ENCODE data around the gene CEACAM20.
"Not testable (repeated sequence)": the region's sequence is repeated elsewhere in the genome, so short reads cannot be mapped to it uniquely, and the experiment has no call there.

The CEACAM20 gene

DNA sequence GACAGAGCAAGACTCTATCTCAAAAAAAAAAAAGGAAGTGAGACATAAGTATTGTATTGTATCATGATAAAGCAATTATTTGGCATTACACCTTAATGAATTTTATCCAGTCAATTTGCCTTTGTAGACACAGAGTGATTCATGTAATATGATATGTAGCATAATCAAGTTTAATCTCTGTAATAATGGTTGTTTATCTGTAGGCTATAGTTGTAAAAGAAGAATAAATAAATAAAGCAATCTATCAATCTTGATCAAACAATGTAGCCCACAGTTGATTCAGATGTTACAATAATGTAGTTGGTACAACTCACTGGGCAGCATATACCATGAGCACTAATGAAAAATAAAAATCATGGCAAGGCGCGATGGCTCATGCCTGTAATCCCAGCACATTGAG is 28.5 kb upstream of the CEACAM20 start:
- TF ChIP-seq, protein P1, sequence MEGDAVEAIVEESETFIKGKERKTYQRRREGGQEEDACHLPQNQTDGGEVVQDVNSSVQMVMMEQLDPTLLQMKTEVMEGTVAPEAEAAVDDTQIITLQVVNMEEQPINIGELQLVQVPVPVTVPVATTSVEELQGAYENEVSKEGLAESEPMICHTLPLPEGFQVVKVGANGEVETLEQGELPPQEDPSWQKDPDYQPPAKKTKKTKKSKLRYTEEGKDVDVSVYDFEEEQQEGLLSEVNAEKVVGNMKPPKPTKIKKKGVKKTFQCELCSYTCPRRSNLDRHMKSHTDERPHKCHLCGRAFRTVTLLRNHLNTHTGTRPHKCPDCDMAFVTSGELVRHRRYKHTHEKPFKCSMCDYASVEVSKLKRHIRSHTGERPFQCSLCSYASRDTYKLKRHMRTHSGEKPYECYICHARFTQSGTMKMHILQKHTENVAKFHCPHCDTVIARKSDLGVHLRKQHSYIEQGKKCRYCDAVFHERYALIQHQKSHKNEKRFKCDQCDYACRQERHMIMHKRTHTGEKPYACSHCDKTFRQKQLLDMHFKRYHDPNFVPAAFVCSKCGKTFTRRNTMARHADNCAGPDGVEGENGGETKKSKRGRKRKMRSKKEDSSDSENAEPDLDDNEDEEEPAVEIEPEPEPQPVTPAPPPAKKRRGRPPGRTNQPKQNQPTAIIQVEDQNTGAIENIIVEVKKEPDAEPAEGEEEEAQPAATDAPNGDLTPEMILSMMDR (IDR thresholded peaks at IDR 0.05; ENCODE audit: low read depth, low read length) = no peak

DNA sequence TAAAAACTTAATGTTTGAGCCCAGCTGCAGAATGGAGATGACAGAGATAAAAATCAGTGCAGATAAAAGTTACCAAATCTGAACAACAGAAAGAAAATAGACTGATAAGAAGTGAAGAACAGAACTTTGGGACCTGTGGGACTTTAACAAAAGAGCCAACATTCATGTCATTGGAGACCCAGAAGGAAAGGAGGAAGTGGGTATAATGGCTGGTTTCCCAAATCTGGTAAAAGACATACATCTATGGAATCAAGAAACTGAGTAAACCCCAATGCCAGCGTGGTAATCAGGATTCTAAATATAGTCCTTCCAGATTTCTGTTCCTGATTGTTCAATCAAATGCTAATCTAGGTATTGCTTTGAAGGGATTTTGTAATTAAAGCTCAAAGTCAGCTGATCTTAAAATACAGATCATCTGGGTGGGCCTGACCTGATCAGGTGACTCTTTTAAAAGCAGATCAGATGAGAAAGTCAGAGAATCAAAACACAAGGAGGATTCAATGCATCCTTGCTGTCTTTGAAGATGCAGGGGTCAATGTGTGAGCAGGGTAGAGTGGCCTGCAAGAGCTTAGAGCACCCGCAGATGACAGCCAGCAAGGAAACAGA is 25.3 kb upstream of the CEACAM20 start:
- TF ChIP-seq, protein P1 (IDR thresholded peaks at IDR 0.05; ENCODE audit: low read depth, low read length) = no peak
- H3K4me3 ChIP-seq (ENCODE audit: low read depth, low read length) = no peak overlapping the region

More for the DNA sequence above, 28.5 kb upstream of the CEACAM20 start:
- no peak overlapping the region for H3K4me3 ChIP-seq (ENCODE audit: low read depth, low read length)

DNA sequence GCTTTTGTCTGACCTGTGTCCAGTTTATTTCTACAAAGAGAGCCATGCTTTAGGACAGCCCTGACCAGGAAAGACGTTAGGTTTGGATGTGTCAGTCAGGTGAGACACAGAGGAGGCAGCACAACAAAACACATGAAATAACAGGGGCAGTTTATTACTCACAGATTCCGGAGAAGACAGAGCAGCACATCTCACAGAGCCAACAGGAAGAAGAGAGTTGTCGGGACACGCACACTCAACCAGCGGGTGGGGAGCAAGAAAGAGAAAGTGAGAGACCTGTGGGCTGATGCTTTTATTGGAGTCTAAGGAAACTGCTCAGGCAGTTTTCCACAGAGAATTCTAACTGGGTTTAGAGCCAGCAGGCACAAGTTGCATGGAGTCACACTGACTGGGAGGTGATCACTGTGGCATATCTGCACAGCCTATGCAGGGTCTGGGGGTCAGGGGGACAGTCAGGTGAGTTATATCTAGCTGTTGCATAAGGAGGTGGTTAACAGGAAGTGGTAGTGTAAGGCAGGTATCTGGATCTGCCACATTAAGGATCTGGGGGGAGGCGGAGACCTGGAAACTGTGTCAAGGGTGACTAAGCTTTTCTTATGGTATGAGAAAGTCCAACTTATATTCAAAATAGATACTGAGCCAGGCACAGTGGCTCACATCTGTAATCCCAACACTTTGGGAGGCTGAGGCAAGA is 24.1 kb upstream of the CEACAM20 start:
- H3K4me3 ChIP-seq (ENCODE audit: low read depth, low read length) = no peak overlapping the region
- TF ChIP-seq, protein P1 (IDR thresholded peaks at IDR 0.05; ENCODE audit: low read depth, low read length) = no peak

DNA sequence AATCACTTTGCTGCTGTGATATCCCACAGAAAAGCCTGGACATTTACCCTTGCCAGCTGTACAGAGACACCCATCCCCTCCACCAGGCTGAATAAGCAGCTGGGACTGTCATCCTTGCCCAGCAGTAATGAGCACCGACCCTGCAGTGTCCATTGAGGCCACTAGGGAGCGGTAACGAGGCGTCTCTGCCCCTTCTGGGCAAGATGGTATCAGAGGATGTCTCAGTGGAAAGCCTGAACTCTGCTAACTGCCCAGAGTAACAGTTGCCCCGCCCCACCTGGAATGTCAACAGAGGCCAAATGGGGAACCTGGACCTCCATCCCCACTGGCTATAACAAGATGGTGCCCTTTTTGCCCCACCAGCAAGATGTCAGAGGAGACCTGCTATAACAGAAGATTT is 22.8 kb upstream of the CEACAM20 start:
- TF ChIP-seq, protein P1 (IDR thresholded peaks at IDR 0.05; ENCODE audit: low read depth, low read length) = peak; percentile 69
- no peak overlapping the region for H3K4me3 ChIP-seq (ENCODE audit: low read depth, low read length)

DNA sequence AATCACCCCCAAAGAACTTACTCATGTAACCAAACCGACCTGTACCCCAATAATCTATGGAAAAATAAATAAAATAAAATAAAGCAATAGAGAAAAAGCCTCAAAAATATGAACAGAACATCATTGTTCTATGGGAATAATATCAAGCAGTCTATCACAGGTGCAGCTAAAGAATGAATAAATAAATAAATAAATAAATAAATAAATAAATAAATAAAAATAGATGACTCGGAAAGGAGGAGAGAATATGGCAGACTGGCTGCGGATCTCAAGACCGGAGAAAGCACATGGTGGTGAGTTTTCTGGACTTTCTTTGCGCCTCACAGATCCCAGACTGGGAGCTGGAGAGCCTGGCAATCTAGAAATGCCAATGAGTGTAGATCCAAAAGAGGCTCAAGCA is 22.4 kb upstream of the CEACAM20 start:
- H3K4me3 ChIP-seq (ENCODE audit: low read depth, low read length) = no peak overlapping the region

DNA sequence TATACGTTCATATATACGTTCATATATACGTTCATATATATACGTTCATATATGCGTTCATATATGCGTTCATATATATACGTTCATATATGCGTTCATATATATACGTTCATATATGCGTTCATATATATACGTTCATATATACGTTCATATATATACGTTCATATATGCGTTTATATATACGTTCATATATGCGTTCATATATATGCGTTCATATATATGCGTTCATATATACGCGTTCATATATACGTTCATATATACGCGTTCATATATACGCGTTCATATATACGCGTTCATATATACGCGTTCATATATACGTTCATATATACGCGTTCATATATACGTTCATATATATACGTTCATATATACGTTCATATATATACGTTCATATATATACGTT is 21.5 kb upstream of the CEACAM20 start:
- H3K4me3 ChIP-seq (ENCODE audit: low read depth, low read length) = not testable (repeated sequence)

More for the DNA sequence above, 22.4 kb upstream of the CEACAM20 start:
- TF ChIP-seq, protein P1 (IDR thresholded peaks at IDR 0.05; ENCODE audit: low read depth, low read length) = no peak

DNA sequence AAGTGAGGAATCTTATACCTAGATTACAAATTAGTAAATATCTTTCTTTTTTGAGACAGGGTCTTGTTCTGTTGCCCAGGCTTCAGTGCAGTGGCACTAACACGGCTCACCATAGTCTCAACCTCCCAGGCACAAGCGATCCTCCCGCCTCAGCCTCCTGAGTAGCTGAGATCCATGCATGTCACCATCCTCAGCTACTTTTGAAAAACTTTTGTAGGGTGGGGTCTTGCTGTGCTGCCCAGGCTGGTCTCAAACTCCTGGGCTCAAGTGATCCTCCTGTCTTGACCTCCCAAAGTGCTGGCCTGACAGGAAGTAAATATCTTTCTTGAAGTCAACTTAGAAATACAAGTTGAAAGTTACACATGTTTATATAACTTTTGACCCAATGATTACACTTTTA is 20.0 kb upstream of the CEACAM20 start:
- no peak overlapping the region for H3K4me3 ChIP-seq (ENCODE audit: low read depth, low read length)
- TF ChIP-seq, protein P1 (IDR thresholded peaks at IDR 0.05; ENCODE audit: low read depth, low read length) = no peak

All from WI38 (cell line).